Adrenal gland (tissue), 5 donors: ENCODE results near the gene PEX10.

ENCODE experiments used
- POLR2A ChIP-seq, 2 donors: fragments of 450-650 bp; IDR thresholded peaks; one replicate each; pipeline ENCODE4 v1.6.1; 2017; ENCODE audit warnings: antibody characterized with exemption in 2 of 2, mild to moderate bottlenecking in 2 of 2, moderate library complexity in 1 of 2
- TF ChIP-seq, protein P1 (sequence below), 6 experiments: fragments of 450-650 bp in 4 of 6; fragments of 200-600 bp in 2 of 6; sonication (generic) in 1 of 6; IDR thresholded peaks; 1 replicate in 5 of 6; 2 replicates in 1 of 6; pipeline versions ENCODE4 v1.5.1 to v1.8.0; 2016 to 2021; ENCODE audit warnings: antibody characterized with exemption in 6 of 6, mild to moderate bottlenecking in 2 of 6, moderate library complexity in 1 of 6
- donor health status: DM: no; HTN: no; CAD: no.

DNA sequence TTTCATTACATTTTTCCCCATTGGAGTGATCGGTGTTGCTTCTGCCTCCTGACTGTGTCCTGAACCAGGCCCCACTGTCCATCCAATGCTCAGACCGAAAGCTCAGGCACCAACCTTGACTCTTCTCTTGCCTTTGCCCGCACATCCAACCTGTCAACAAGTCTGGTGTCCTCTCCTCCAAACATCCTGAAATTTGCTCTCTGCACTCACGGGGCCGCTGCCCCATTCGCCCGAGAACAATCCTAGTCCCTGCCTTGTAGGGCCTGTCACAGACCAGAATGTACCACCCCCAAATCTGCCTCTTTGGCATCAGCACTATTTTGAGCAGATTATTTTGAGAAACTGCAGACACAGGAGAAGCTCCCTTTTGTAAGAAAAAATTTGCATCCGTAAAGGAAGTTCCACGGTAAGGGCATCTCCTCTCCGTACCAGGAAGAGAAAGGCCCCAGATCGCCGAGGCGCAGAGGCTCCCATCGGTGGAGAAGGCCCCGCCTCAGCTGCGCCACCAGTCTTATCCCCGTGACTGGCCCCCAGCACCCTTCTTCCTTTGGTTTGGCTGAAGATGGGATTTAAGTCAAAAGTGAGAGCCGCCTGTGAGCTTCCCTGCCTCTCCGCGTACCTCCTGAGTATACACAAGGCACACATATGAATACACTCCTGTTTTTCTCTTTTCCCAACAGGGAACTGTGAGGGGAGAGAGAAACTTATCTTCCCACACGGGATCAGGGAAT, 28.1 kb downstream of the PEX10 start:
- TF ChIP-seq, protein P1, sequence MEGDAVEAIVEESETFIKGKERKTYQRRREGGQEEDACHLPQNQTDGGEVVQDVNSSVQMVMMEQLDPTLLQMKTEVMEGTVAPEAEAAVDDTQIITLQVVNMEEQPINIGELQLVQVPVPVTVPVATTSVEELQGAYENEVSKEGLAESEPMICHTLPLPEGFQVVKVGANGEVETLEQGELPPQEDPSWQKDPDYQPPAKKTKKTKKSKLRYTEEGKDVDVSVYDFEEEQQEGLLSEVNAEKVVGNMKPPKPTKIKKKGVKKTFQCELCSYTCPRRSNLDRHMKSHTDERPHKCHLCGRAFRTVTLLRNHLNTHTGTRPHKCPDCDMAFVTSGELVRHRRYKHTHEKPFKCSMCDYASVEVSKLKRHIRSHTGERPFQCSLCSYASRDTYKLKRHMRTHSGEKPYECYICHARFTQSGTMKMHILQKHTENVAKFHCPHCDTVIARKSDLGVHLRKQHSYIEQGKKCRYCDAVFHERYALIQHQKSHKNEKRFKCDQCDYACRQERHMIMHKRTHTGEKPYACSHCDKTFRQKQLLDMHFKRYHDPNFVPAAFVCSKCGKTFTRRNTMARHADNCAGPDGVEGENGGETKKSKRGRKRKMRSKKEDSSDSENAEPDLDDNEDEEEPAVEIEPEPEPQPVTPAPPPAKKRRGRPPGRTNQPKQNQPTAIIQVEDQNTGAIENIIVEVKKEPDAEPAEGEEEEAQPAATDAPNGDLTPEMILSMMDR (IDR thresholded peaks at IDR 0.05), result no peak
- no peak for TF ChIP-seq POLR2A (IDR thresholded peaks at IDR 0.05)
